Measurements from ENCODE around the gene TERT.

TERT gene

GRCh38 chr5:1212881-1213280 lies 82.0 kb downstream of the TERT start:
- no peak for DNase-seq (ENCODE audit: low spot score)

GRCh38 chr5:1212271-1212670 lies 82.6 kb downstream of the TERT start:
- peaks cover 0 to 26% (median 2%) of the 10 kb centered on the region in 3 experiments for H3K27me3 ChIP-seq (ENCODE audit: control insufficient read depth in 3 of 3, insufficient read depth in 3 of 3, low read depth in 1 of 3, low read length in 3 of 3)
- H3K4me3 ChIP-seq (ENCODE audit: low read length in 2 of 2), result peak overlapping the region in 1 of 2 donors; percentile 65
- H3K14ac ChIP-seq (ENCODE audit: low read length), result peak overlapping the region; percentile 98
- H3K18ac ChIP-seq (ENCODE audit: low read length), result peak overlapping the region; percentile 52
- H2BK120ac ChIP-seq (ENCODE audit: low read depth, low read length), result no peak overlapping the region
- H2BK15ac ChIP-seq (ENCODE audit: low read length), result no peak overlapping the region
- H2AK5ac ChIP-seq (ENCODE audit: low read depth, low read length), result no peak overlapping the region
- H3K9ac ChIP-seq (ENCODE audit: low read depth, low read length, poor library complexity), result no peak overlapping the region
- no peak overlapping the region for H2AFZ ChIP-seq (ENCODE audit: low read length)
- no peak overlapping the region for H3K4ac ChIP-seq (ENCODE audit: low read length)
- H3K4me1 ChIP-seq (ENCODE audit: control insufficient read depth in 2 of 2, insufficient read depth in 1 of 2, low read depth in 1 of 2, low read length in 2 of 2), result no peaks in the 10 kb centered on the region
- no peak for DNase-seq (ENCODE audit: low spot score)
- no peaks in the 10 kb centered on the region for H3K79me1 ChIP-seq (ENCODE audit: low read depth, low read length)
- H3K27ac ChIP-seq (replicated peaks; ENCODE audit: low read length), result no peak overlapping the region
- no peak overlapping the region for H2BK12ac ChIP-seq (ENCODE audit: low read length)
- H2BK5ac ChIP-seq (ENCODE audit: low read length), result peak overlapping the region; percentile 69
- no CpG with 5 or more reads among the region's 20 CpGs for WGBS, 2 donors (ENCODE audit: extremely low coverage in 2 of 2, insufficient read length in 2 of 2, insufficient replicate concordance in 1 of 2)
- H3K4me2 ChIP-seq (ENCODE audit: insufficient read depth, low read length, poor library complexity, severe bottlenecking), result no peak overlapping the region
- H4K91ac ChIP-seq (ENCODE audit: low read depth, low read length, poor library complexity), result no peak overlapping the region
- H3K9me3 ChIP-seq (replicated peaks in 1 of 2; ENCODE audit: control insufficient read depth in 2 of 2, insufficient read depth in 1 of 2, low read depth in 1 of 2, low read length in 2 of 2), result peaks cover 0 to 7% of the 10 kb centered on the region in 2 donors
- no peak overlapping the region for H4K8ac ChIP-seq (ENCODE audit: low read depth, low read length)
- no peaks in the 10 kb centered on the region for H3K36me3 ChIP-seq (replicated peaks in 1 of 2; ENCODE audit: control insufficient read depth in 2 of 2, insufficient read depth in 2 of 2, low read length in 2 of 2)
- peak overlapping the region; percentile 50 for H3K23ac ChIP-seq (ENCODE audit: low read depth, low read length, poor library complexity)

More at GRCh38 chr5:1212881-1213280, 82.0 kb downstream of the TERT start:
- no peak overlapping the region for H3K23ac ChIP-seq (ENCODE audit: low read depth, low read length, poor library complexity)
- H3K79me1 ChIP-seq (ENCODE audit: low read depth, low read length), result no peaks in the 10 kb centered on the region
- no peak overlapping the region for H2BK120ac ChIP-seq (ENCODE audit: low read depth, low read length)
- H4K91ac ChIP-seq (ENCODE audit: low read depth, low read length, poor library complexity), result no peak overlapping the region
- H3K18ac ChIP-seq (ENCODE audit: low read length), result no peak overlapping the region
- H3K4me2 ChIP-seq (ENCODE audit: insufficient read depth, low read length, poor library complexity, severe bottlenecking), result no peak overlapping the region
- no peak overlapping the region for H4K8ac ChIP-seq (ENCODE audit: low read depth, low read length)
- H2AK5ac ChIP-seq (ENCODE audit: low read depth, low read length), result no peak overlapping the region
- no peak overlapping the region for H3K4ac ChIP-seq (ENCODE audit: low read length)
- H3K9me3 ChIP-seq (replicated peaks in 1 of 2; ENCODE audit: control insufficient read depth in 2 of 2, insufficient read depth in 1 of 2, low read depth in 1 of 2, low read length in 2 of 2), result peaks cover 0 to 7% of the 10 kb centered on the region in 2 donors
- no peak overlapping the region for H3K4me3 ChIP-seq (ENCODE audit: low read length in 2 of 2)
- no peak overlapping the region for H3K27ac ChIP-seq (replicated peaks; ENCODE audit: low read length)
- H3K4me1 ChIP-seq (ENCODE audit: control insufficient read depth in 2 of 2, insufficient read depth in 1 of 2, low read depth in 1 of 2, low read length in 2 of 2), result no peaks in the 10 kb centered on the region
- H3K36me3 ChIP-seq (replicated peaks in 1 of 2; ENCODE audit: control insufficient read depth in 2 of 2, insufficient read depth in 2 of 2, low read length in 2 of 2), result no peaks in the 10 kb centered on the region
- no CpG with 5 or more reads among the region's 18 CpGs for WGBS, 2 donors (ENCODE audit: extremely low coverage in 2 of 2, insufficient read length in 2 of 2, insufficient replicate concordance in 1 of 2)
- H2AFZ ChIP-seq (ENCODE audit: low read length), result no peak overlapping the region
- H2BK12ac ChIP-seq (ENCODE audit: low read length), result no peak overlapping the region
- H3K9ac ChIP-seq (ENCODE audit: low read depth, low read length, poor library complexity), result no peak overlapping the region
- peaks cover 0 to 20% (median 2%) of the 10 kb centered on the region in 3 experiments for H3K27me3 ChIP-seq (ENCODE audit: control insufficient read depth in 3 of 3, insufficient read depth in 3 of 3, low read depth in 1 of 3, low read length in 3 of 3)
- no peak overlapping the region for H3K14ac ChIP-seq (ENCODE audit: low read length)
- H2BK5ac ChIP-seq (ENCODE audit: low read length), result no peak overlapping the region
- no peak overlapping the region for H2BK15ac ChIP-seq (ENCODE audit: low read length)

- Histone ChIP-seq H3K9ac (ENCODE audit: low read depth, low read length, poor library complexity) (peak overlapping the region; percentile 64), H2BK15ac (ENCODE audit: low read length) (no peak overlapping the region), H2BK12ac (ENCODE audit: low read length) (peak overlapping the region; percentile 94), H3K14ac (ENCODE audit: low read length) (peak overlapping the region; percentile 98), H2BK5ac (ENCODE audit: low read length) (peak overlapping the region; percentile 69), H3K27me3 (ENCODE audit: control insufficient read depth in 3 of 3, insufficient read depth in 3 of 3, low read depth in 1 of 3, low read length in 3 of 3) (peaks cover 0 to 32% (median 2%) of the 10 kb centered on the region in 3 experiments), H3K18ac (ENCODE audit: low read length) (peak overlapping the region; percentile 87), H3K4me1 (ENCODE audit: control insufficient read depth in 2 of 2, insufficient read depth in 1 of 2, low read depth in 1 of 2, low read length in 2 of 2) (no peaks in the 10 kb centered on the region), H4K91ac (ENCODE audit: low read depth, low read length, poor library complexity) (no peak overlapping the region), H4K8ac (ENCODE audit: low read depth, low read length) (peak overlapping the region; percentile 83), H3K4ac (ENCODE audit: low read length) (no peak overlapping the region), H3K4me3 (ENCODE audit: low read length in 2 of 2) (peak overlapping the region in 1 of 2 donors; percentile 65), H3K36me3 (replicated peaks in 1 of 2; ENCODE audit: control insufficient read depth in 2 of 2, insufficient read depth in 2 of 2, low read length in 2 of 2) (no peaks in the 10 kb centered on the region), H3K23ac (ENCODE audit: low read depth, low read length, poor library complexity) (peak overlapping the region; percentile 50), H2AFZ (ENCODE audit: low read length) (no peak overlapping the region), H3K4me2 (ENCODE audit: insufficient read depth, low read length, poor library complexity, severe bottlenecking) (no peak overlapping the region), H2AK5ac (ENCODE audit: low read depth, low read length) (no peak overlapping the region), H3K79me1 (ENCODE audit: low read depth, low read length) (no peaks in the 10 kb centered on the region), H3K27ac (replicated peaks; ENCODE audit: low read length) (no peak overlapping the region), H2BK120ac (ENCODE audit: low read depth, low read length) (no peak overlapping the region), H3K9me3 (replicated peaks in 1 of 2; ENCODE audit: control insufficient read depth in 2 of 2, insufficient read depth in 1 of 2, low read depth in 1 of 2, low read length in 2 of 2) (peaks cover 0 to 7% of the 10 kb centered on the region in 2 donors)
- DNase-seq (ENCODE audit: low spot score), result no peak
- no CpG with 5 or more reads among the region's 9 CpGs for WGBS, 2 donors (ENCODE audit: extremely low coverage in 2 of 2, insufficient read length in 2 of 2, insufficient replicate concordance in 1 of 2)
Measured at GRCh38 chr5:1211701-1212100, 83.2 kb downstream of the TERT start.

- no peak overlapping the region for H2BK15ac ChIP-seq (ENCODE audit: low read length)
- no peaks in the 10 kb centered on the region for H3K79me1 ChIP-seq (ENCODE audit: low read depth, low read length)
- H4K91ac ChIP-seq (ENCODE audit: low read depth, low read length, poor library complexity), result no peak overlapping the region
- no peak overlapping the region for H3K27ac ChIP-seq (replicated peaks; ENCODE audit: low read length)
- no peaks in the 10 kb centered on the region for H3K4me1 ChIP-seq (ENCODE audit: control insufficient read depth in 2 of 2, insufficient read depth in 1 of 2, low read depth in 1 of 2, low read length in 2 of 2)
- H3K18ac ChIP-seq (ENCODE audit: low read length), result peak overlapping the region; percentile 57
- H2BK120ac ChIP-seq (ENCODE audit: low read depth, low read length), result no peak overlapping the region
- no peak overlapping the region for H2AFZ ChIP-seq (ENCODE audit: low read length)
- no peak overlapping the region for H3K9ac ChIP-seq (ENCODE audit: low read depth, low read length, poor library complexity)
- no peak overlapping the region for H3K4me3 ChIP-seq (ENCODE audit: low read length in 2 of 2)
- H3K36me3 ChIP-seq (replicated peaks in 1 of 2; ENCODE audit: control insufficient read depth in 2 of 2, insufficient read depth in 2 of 2, low read length in 2 of 2), result no peaks in the 10 kb centered on the region
- no peak overlapping the region for H3K4me2 ChIP-seq (ENCODE audit: insufficient read depth, low read length, poor library complexity, severe bottlenecking)
- H3K27me3 ChIP-seq (ENCODE audit: control insufficient read depth in 3 of 3, insufficient read depth in 3 of 3, low read depth in 1 of 3, low read length in 3 of 3), result peaks cover 0 to 39% (median 2%) of the 10 kb centered on the region in 3 experiments
- H3K9me3 ChIP-seq (replicated peaks in 1 of 2; ENCODE audit: control insufficient read depth in 2 of 2, insufficient read depth in 1 of 2, low read depth in 1 of 2, low read length in 2 of 2), result peaks cover 0 to 7% of the 10 kb centered on the region in 2 donors
- H3K4ac ChIP-seq (ENCODE audit: low read length), result no peak overlapping the region
- H2BK5ac ChIP-seq (ENCODE audit: low read length), result no peak overlapping the region
- H2AK5ac ChIP-seq (ENCODE audit: low read depth, low read length), result peak overlapping the region; percentile 37
- peak overlapping the region; percentile 22 for H2BK12ac ChIP-seq (ENCODE audit: low read length)
- no peak overlapping the region for H4K8ac ChIP-seq (ENCODE audit: low read depth, low read length)
- no peak for DNase-seq (ENCODE audit: low spot score)
- peak overlapping the region; percentile 43 for H3K23ac ChIP-seq (ENCODE audit: low read depth, low read length, poor library complexity)
- no CpG with 5 or more reads among the region's 21 CpGs for WGBS, 2 donors (ENCODE audit: extremely low coverage in 2 of 2, insufficient read length in 2 of 2, insufficient replicate concordance in 1 of 2)
- H3K14ac ChIP-seq (ENCODE audit: low read length), result peak overlapping the region; percentile 71
Measured at GRCh38 chr5:1210832-1211251, 84.0 kb downstream of the TERT start.
